ENCODE data around the gene ALDH16A1. TPM values are rescaled to one million over a fixed set of nuclear protein-coding genes. Genes with fewer than 3 reads are reported as not detected.

The ALDH16A1 gene
- total and polyA plus RNA-seq, 8 donors = 16.1 to 89.3 (median 20.8) TPM

DNA sequence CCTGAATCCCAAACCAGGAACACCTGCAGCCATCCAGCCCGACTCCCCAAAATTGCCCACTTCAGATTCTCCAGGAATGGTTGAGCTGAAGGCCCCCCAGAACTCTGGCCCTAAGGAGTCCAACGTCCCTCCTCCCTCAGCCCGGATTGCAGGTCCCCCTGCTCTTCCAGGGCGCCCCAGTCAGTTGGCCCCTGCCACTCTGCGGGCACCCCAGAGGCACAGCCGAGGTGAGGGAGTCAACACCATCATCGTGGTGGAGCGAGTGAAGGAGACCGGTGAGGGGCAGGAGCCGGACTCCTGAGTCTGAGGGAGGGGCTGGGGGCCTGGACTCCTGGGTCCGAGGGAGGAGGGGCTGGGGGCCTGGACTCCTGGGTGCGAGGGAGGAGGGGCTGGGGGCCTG is 25.7 kb upstream of the ALDH16A1 start:
- Histone ChIP-seq H3K4me3 (no peak overlapping the region), H3K27me3 (peaks cover 0 to 62% (median 7%) of the 10 kb centered on the region in 4 donors), H3K27ac (no peak overlapping the region), H3K4me1 (peaks cover 0 to 6% (median 0%) of the 10 kb centered on the region in 3 donors), H3K36me3 (no peaks in the 10 kb centered on the region), H3K9me3 (no peaks in the 10 kb centered on the region)
- no peak for FAIRE-seq
- TF ChIP-seq, protein P1, sequence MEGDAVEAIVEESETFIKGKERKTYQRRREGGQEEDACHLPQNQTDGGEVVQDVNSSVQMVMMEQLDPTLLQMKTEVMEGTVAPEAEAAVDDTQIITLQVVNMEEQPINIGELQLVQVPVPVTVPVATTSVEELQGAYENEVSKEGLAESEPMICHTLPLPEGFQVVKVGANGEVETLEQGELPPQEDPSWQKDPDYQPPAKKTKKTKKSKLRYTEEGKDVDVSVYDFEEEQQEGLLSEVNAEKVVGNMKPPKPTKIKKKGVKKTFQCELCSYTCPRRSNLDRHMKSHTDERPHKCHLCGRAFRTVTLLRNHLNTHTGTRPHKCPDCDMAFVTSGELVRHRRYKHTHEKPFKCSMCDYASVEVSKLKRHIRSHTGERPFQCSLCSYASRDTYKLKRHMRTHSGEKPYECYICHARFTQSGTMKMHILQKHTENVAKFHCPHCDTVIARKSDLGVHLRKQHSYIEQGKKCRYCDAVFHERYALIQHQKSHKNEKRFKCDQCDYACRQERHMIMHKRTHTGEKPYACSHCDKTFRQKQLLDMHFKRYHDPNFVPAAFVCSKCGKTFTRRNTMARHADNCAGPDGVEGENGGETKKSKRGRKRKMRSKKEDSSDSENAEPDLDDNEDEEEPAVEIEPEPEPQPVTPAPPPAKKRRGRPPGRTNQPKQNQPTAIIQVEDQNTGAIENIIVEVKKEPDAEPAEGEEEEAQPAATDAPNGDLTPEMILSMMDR (IDR thresholded peaks at IDR 0.05) = no peak
- no peak for DNase-seq
- WGBS, 2 donors = 43 to 48% methylated on average over 11 to 12 of the region's 12 CpGs
- intact Hi-C loops (cut with DNase I) = no loop called here
- ATAC-seq = no peak

DNA sequence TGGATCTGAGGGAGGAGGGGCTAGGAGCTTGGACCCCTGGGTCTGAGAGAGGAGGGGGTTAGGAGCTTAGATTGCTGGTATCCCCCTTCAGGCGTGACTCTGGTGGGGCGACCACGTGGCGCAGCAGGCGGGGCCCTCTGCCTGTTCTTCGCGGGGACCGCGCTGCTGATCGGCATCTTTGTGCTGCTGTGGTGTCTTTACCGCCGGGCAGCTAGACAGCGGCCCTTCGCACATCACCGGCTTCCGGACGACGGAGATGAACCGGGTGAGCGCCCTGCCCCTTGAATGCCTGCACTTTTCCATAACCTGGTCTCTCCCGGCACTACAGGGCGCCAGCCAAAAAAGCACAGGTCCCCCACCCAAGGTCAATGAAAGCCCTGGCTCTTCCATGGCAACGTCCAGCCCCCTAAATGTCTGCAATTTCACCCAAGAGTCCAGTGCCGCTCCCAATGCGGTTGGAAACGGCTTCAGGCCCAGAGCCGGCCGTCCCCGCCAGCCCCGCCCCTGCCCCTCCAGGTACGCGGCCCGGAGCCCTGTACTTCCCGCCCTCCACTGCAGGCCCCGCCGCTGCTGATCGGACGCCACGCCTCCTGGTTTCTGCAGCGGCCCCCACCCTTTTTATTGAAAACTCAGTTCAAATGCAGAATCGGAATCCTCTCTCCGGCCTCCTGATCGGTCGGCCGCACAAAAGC is 25.0 kb upstream of the ALDH16A1 start:
- no peak overlapping the region for H3K27ac ChIP-seq
- H3K27me3 ChIP-seq = peaks cover 0 to 62% (median 7%) of the 10 kb centered on the region in 4 donors
- FAIRE-seq (no peak), DNase-seq (peak in 2 of 6 donors; percentile 60 to 75), ATAC-seq (peak; percentile 57 to 84 (median 67))
- H3K4me1 ChIP-seq = peaks cover 0 to 6% (median 0%) of the 10 kb centered on the region in 3 donors
- H3K9me3 ChIP-seq = no peaks in the 10 kb centered on the region
- peak overlapping the region in 1 of 4 donors; percentile 29 for H3K4me3 ChIP-seq
- H3K36me3 ChIP-seq = no peaks in the 10 kb centered on the region
- TF ChIP-seq, protein P1 (IDR thresholded peaks at IDR 0.05) = no peak
- WGBS, 2 donors = 3% methylated on average over 45 of the region's 45 CpGs
- intact Hi-C loops (cut with DNase I) = no loop called here

DNA sequence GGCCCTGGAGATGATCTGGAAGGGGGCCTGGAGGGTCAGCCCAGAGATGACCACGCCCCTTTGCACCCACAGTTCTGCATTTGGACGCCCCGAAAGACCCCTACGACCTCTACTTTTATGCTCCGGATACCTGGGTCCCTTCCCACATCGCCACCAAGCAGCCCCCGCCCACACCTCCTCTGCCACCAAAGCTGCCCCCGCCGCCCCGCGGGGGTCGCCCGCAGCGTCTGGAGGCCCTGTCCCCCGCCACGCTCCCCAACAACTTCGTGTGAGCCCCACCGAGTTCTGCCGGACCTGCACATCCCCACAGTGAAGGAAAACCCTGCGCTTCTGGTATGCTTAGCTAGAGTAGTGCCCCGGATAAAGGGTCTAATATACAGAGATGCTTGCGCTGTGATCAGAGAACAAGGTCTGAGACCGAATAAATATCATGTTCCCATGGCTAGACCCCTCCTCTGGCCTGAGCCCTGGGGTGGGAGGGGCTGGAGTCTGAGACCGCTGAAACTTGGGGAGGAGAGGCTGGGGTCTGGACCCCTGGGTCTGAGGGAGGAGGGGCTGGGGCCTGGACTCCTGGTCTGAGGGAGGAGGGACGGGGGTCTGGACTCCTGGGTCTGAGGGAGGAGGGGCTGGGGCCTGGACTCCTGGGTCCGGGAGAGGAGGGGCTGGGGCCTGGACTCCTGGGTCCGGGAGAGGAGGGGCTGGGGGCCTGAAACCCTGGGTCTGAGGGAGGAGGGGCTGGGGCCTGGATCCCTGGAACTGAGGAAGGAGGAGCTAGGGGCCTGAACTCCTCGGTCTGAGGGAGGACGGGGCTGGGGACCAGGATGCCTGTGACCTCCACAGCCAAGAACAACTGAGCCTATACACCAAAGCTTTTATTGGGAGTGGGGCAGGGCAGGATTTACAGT is 24.2 kb upstream of the ALDH16A1 start:
- H3K4me1 ChIP-seq = peaks cover 0 to 6% (median 0%) of the 10 kb centered on the region in 3 donors
- TF ChIP-seq, protein P1 (IDR thresholded peaks at IDR 0.05) = no peak
- intact Hi-C loops (cut with DNase I) = no loop called here
- peaks cover 0 to 59% (median 2%) of the 10 kb centered on the region in 4 donors for H3K27me3 ChIP-seq
- peak overlapping the region in 1 of 4 donors; percentile 29 for H3K4me3 ChIP-seq
- no peaks in the 10 kb centered on the region for H3K36me3 ChIP-seq
- no peaks in the 10 kb centered on the region for H3K9me3 ChIP-seq
- H3K27ac ChIP-seq = no peak overlapping the region
- WGBS, 2 donors = 15 to 19% methylated on average over 28 to 29 of the region's 29 CpGs
- ATAC-seq (no peak), FAIRE-seq (no peak), DNase-seq (no peak)

DNA sequence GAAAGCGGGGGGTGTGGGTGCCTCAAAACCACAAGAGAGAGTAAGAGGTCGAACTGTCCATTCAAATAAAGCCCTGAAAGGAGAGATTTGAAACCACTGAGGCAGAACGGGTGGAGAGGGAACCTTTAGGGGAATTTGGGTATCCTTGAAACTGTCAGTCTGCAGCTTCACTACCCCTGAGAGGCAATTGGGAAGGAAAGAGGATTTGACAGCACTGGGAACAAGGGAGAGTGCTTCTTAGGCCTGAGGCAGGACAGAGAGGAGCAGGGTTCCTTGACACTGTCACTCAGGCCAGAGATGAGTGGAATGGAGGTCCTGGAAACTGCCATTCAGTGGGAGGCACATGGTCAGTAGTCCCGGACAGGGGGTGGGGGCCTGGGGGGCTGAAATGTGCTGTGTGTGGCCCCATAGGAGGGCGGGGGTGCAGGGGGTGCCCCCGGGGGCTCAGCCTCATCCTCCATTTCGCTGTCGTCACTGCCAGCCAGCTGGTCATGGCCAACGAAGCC is 22.8 kb upstream of the ALDH16A1 start:
- DNase-seq (no peak), ATAC-seq (no peak)
- WGBS, 2 donors = 58 to 72% methylated on average over 8 to 9 of the region's 9 CpGs

More for the DNA sequence above, 22.8 kb upstream of the ALDH16A1 start:
- H3K9me3 ChIP-seq = no peaks in the 10 kb centered on the region
- H3K27ac ChIP-seq = no peak overlapping the region
- H3K36me3 ChIP-seq = no peaks in the 10 kb centered on the region
- H3K27me3 ChIP-seq = peaks cover 0 to 58% (median 0%) of the 10 kb centered on the region in 4 donors
- TF ChIP-seq, protein P1 (IDR thresholded peaks at IDR 0.05) = no peak
- H3K4me3 ChIP-seq = no peak overlapping the region
- no peak for FAIRE-seq
- intact Hi-C loops (cut with DNase I) = no loop called here
- H3K4me1 ChIP-seq = peaks cover 0 to 6% (median 0%) of the 10 kb centered on the region in 3 donors

Measured in pancreas (tissue), 10 donors.